SK-N-MC (cell line): Measurements from ENCODE around the gene SLC25A13.

ENCODE experiments used
- EZH2 ChIP-seq: fragments of 200-600 bp; sonication (generic); IDR thresholded peaks from one replicate; pipeline ENCODE4 v1.6.1; 2017; ENCODE audit warnings: antibody characterized with exemption
- POLR2AphosphoS5 ChIP-seq: IDR thresholded peaks from 2 replicates; pipeline ENCODE4 v1.6.1; 2012; ENCODE audit warnings: mild to moderate bottlenecking, low read depth, low read length, borderline replicate concordance

GRCh38 chr7:96182424-96183158 lies 139.3 kb downstream of the SLC25A13 start:
- TF ChIP-seq POLR2AphosphoS5 (no peak), EZH2 (no peak)
